ENCODE results near the gene HIF1A. TPM values are rescaled to one million over a fixed set of nuclear protein-coding genes. Genes with fewer than 3 reads are reported as not detected.
"Not testable (repeated sequence)": the region's sequence is repeated elsewhere in the genome, so short reads cannot be mapped to it uniquely, and the experiment has no call there.

Gene HIF1A
- total RNA-seq, 1 donor from 2014 or later, result 338 TPM

GRCh38 chr14:61652526-61653262 lies 42.6 kb upstream of the HIF1A start:
- H3K4me3 ChIP-seq (ENCODE audit: low read depth, low read length), result no peak overlapping the region
- no peak for DNase-seq (ENCODE audit: low read depth)
- TF ChIP-seq, protein P1, sequence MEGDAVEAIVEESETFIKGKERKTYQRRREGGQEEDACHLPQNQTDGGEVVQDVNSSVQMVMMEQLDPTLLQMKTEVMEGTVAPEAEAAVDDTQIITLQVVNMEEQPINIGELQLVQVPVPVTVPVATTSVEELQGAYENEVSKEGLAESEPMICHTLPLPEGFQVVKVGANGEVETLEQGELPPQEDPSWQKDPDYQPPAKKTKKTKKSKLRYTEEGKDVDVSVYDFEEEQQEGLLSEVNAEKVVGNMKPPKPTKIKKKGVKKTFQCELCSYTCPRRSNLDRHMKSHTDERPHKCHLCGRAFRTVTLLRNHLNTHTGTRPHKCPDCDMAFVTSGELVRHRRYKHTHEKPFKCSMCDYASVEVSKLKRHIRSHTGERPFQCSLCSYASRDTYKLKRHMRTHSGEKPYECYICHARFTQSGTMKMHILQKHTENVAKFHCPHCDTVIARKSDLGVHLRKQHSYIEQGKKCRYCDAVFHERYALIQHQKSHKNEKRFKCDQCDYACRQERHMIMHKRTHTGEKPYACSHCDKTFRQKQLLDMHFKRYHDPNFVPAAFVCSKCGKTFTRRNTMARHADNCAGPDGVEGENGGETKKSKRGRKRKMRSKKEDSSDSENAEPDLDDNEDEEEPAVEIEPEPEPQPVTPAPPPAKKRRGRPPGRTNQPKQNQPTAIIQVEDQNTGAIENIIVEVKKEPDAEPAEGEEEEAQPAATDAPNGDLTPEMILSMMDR (conservative IDR thresholded peaks at IDR 0.05; ENCODE audit: low read depth, low read length), result no peak

GRCh38 chr14:61653507-61653906 lies 41.8 kb upstream of the HIF1A start:
- DNase-seq (ENCODE audit: low read depth), result no peak
- TF ChIP-seq, protein P1 (conservative IDR thresholded peaks at IDR 0.05; ENCODE audit: low read depth, low read length), result no peak
- H3K4me3 ChIP-seq (ENCODE audit: low read depth, low read length), result no peak overlapping the region

- H3K4me3 ChIP-seq (ENCODE audit: low read depth, low read length), result no peak overlapping the region
- DNase-seq (ENCODE audit: low read depth), result no peak
- TF ChIP-seq, protein P1 (conservative IDR thresholded peaks at IDR 0.05; ENCODE audit: low read depth, low read length), result no peak
These were observed 41.3 kb upstream of the HIF1A start for GRCh38 chr14:61654026-61654425.

- TF ChIP-seq, protein P1 (conservative IDR thresholded peaks at IDR 0.05; ENCODE audit: low read depth, low read length), result no peak
- no peak for DNase-seq (ENCODE audit: low read depth)
These were observed 39.5 kb upstream of the HIF1A start for GRCh38 chr14:61655777-61656176.

DNA sequence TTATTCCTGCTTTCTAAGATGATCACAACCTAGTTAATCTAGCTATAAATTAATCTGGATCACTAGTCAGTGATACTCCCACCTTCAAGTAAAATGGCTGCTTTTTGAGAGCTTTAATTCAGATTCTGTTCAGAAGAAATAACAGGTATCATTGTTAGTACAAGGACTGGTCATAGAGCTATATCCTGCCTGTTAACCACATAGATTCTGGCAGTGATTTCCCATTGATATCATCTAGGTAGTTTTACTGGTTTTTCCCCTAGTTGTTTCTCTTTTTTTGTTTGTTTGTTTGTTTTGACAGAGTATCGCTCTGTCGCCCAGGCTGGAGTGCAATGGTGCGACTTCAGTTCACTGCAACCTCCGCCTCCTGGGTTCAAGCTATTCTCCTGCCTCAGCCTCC lies 39.0 kb upstream of the HIF1A start:
- TF ChIP-seq, protein P1 (conservative IDR thresholded peaks at IDR 0.05; ENCODE audit: low read depth, low read length), result no peak
- no peak overlapping the region for H3K4me3 ChIP-seq (ENCODE audit: low read depth, low read length)
- no peak for DNase-seq (ENCODE audit: low read depth)

More at GRCh38 chr14:61655777-61656176, 39.5 kb upstream of the HIF1A start:
- no peak overlapping the region for H3K4me3 ChIP-seq (ENCODE audit: low read depth, low read length)

- DNase-seq (ENCODE audit: low read depth); H3K4me3 ChIP-seq (ENCODE audit: low read depth, low read length): not testable (repeated sequence)
These were observed 37.2 kb upstream of the HIF1A start for GRCh38 chr14:61658111-61658510.

- DNase-seq (ENCODE audit: low read depth), result no peak
- TF ChIP-seq, protein P1 (conservative IDR thresholded peaks at IDR 0.05; ENCODE audit: low read depth, low read length), result no peak
- no peak overlapping the region for H3K4me3 ChIP-seq (ENCODE audit: low read depth, low read length)
These were observed 35.7 kb upstream of the HIF1A start for GRCh38 chr14:61659582-61659981.

All from epithelial cell of proximal tubule (primary cell).